ES-I3 (cell line): ENCODE data around the gene TMEM266.

ENCODE experiments used
- H3K36me3 ChIP-seq: 2 replicates; pipeline ENCODE4 v1.6.1; 2013; ENCODE audit warnings: mild to moderate bottlenecking, low read length, control low read depth, moderate library complexity; ENCODE audit not compliant: insufficient read depth
- H3K4me1 ChIP-seq: 2 replicates; pipeline ENCODE4 v1.6.1; 2013; ENCODE audit warnings: mild to moderate bottlenecking, control low read depth, low read length; ENCODE audit not compliant: insufficient read depth
- H3K9ac ChIP-seq: 2 replicates; pipeline ENCODE4 v1.6.1; 2013; ENCODE audit warnings: low read depth, mild to moderate bottlenecking, low read length, moderate library complexity
- H3K9me3 ChIP-seq: 2 replicates; pipeline ENCODE4 v1.6.1; 2013; ENCODE audit warnings: mild to moderate bottlenecking, low read length, moderate library complexity; ENCODE audit not compliant: control insufficient read depth, insufficient read depth

TMEM266 gene

GRCh38 chr15:76197703-76198455 is 138.1 kb downstream of the TMEM266 start:
- Histone ChIP-seq H3K4me1 (peaks cover 4% of the 10 kb centered on the region; the same call in 1 of the 2 replicates), H3K36me3 (no peaks in the 10 kb centered on the region), H3K9me3 (no peaks in the 10 kb centered on the region), H3K9ac (no peak overlapping the region)

- Histone ChIP-seq H3K9ac (no peak overlapping the region), H3K9me3 (no peaks in the 10 kb centered on the region), H3K4me1 (peaks cover 4% of the 10 kb centered on the region; the same call in 1 of the 2 replicates), H3K36me3 (no peaks in the 10 kb centered on the region)
Measured at GRCh38 chr15:76198456-76199105, 138.8 kb downstream of the TMEM266 start.

- H3K36me3 ChIP-seq = no peaks in the 10 kb centered on the region
- peaks cover 4% of the 10 kb centered on the region; the same call in 1 of the 2 replicates for H3K4me1 ChIP-seq
- H3K9me3 ChIP-seq = no peaks in the 10 kb centered on the region
- no peak overlapping the region for H3K9ac ChIP-seq
Measured at GRCh38 chr15:76199106-76200082, 139.6 kb downstream of the TMEM266 start.

DNA sequence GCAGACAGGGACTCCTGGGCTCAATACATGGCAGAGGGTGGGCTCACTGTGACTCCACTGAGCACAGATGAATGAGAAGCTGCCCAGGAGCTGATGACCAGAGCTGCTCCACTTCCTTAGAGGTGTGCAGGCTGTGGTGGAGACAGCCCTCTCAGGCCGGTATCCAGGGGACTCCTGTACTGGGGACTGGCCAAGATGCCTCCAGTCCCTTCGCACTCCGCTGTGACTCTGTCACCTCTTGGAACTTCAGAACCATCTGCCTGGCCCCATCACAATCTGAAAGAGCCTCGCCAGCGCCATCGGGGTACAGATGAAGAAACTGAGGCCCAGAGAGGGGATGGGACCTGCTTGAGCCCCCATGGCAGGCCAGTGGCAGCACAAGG is 140.3 kb downstream of the TMEM266 start:
- no peaks in the 10 kb centered on the region for H3K36me3 ChIP-seq
- peaks cover 4% of the 10 kb centered on the region; the same call in 1 of the 2 replicates for H3K4me1 ChIP-seq
- no peaks in the 10 kb centered on the region for H3K9me3 ChIP-seq
- no peak overlapping the region for H3K9ac ChIP-seq

- Histone ChIP-seq H3K36me3 (no peaks in the 10 kb centered on the region), H3K9ac (no peak overlapping the region), H3K9me3 (no peaks in the 10 kb centered on the region), H3K4me1 (peaks cover 4% of the 10 kb centered on the region; the same call in 1 of the 2 replicates)
Measured at GRCh38 chr15:76200641-76201105, 140.9 kb downstream of the TMEM266 start.

GRCh38 chr15:76201536-76202255 is 141.9 kb downstream of the TMEM266 start:
- H3K4me1 ChIP-seq = peaks cover 4% of the 10 kb centered on the region; the same call in 1 of the 2 replicates
- no peaks in the 10 kb centered on the region for H3K36me3 ChIP-seq
- H3K9ac ChIP-seq = no peak overlapping the region
- H3K9me3 ChIP-seq = no peaks in the 10 kb centered on the region

DNA sequence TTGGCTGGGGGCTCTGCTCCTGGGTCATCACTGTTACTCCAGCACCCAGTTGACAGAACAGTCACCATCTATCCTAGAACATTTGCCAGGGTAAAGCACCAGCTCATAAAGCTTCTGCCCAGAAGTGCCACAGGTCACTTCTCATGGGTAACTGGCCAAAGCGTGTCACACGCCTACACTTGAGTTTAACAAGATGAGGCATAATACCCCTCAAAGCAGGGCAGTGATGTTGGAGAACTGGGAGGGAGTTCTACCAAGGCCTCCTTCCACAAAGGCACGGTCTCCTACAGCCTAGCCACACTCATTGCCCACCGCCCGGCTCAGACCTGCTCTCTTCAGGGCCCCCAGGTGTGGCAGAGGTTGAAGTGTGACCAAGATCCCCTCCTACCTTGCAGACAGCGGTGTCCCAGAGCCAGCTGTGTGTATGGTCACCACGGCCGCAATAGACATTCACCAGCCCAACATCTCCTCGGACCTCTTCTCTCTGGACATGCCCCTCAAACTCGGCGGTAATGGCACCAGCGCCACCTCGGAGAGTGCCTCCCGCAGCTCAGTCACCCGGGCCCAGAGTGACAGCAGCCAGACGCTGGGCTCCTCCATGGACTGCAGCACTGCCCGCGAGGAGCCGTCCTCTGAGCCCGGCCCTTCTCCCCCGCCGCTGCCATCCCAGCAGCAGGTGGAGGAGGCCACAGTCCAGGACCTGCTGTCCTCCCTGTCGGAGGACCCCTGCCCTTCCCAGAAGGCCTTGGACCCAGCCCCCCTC is 143.7 kb downstream of the TMEM266 start:
- H3K9me3 ChIP-seq = no peaks in the 10 kb centered on the region
- H3K4me1 ChIP-seq = peaks cover 4% of the 10 kb centered on the region; the same call in 1 of the 2 replicates
- H3K36me3 ChIP-seq = no peaks in the 10 kb centered on the region; the same call in 1 of the 2 replicates
- H3K9ac ChIP-seq = no peak overlapping the region

- H3K4me1 ChIP-seq = peaks cover 4% of the 10 kb centered on the region; the same call in 1 of the 2 replicates
- no peaks in the 10 kb centered on the region for H3K9me3 ChIP-seq
- H3K9ac ChIP-seq = no peak overlapping the region
- H3K36me3 ChIP-seq = no peaks in the 10 kb centered on the region; the same call in 1 of the 2 replicates
Measured at GRCh38 chr15:76204109-76204845, 144.5 kb downstream of the TMEM266 start.

GRCh38 chr15:76204916-76205460 is 145.2 kb downstream of the TMEM266 start:
- no peaks in the 10 kb centered on the region for H3K9me3 ChIP-seq

DNA sequence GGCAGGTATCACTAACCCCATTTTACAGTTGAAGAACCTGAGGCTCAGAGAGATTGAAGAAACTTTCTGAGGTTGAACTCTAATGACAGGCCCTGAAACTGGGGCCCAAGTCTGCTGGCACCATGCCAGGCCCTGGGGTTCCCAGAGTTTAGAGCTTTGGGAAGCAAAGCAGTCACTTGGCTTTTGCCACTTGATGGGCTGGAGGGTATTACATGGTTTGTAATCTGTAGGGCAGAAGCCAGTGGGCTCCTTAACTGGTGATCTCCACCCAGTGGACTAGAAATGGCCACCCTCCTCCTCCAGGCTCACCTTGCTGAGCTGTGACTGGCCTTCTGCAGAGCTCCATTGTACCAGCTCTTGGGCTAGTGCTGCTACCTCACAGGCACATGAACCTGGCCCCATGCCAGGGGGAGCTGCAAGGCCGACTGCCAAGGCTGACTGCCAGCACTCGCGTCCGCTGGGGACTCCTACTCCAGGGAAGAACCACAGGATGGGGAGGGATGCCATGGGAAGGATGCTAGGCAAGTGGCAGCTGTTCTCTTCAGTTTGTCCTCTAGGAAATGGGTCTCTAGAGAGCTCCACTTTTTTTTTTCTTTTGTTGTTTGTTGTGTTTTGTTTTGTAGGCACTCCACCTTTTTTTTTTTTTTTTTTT is 146.7 kb downstream of the TMEM266 start:
- Histone ChIP-seq H3K9me3 (no peaks in the 10 kb centered on the region), H3K4me1 (no peaks in the 10 kb centered on the region), H3K36me3 (no peaks in the 10 kb centered on the region; the same call in 1 of the 2 replicates)

More at GRCh38 chr15:76204916-76205460, 145.2 kb downstream of the TMEM266 start:
- no peak overlapping the region for H3K9ac ChIP-seq
- peaks cover 4% of the 10 kb centered on the region; the same call in 1 of the 2 replicates for H3K4me1 ChIP-seq
- H3K36me3 ChIP-seq = no peaks in the 10 kb centered on the region; the same call in 1 of the 2 replicates

DNA sequence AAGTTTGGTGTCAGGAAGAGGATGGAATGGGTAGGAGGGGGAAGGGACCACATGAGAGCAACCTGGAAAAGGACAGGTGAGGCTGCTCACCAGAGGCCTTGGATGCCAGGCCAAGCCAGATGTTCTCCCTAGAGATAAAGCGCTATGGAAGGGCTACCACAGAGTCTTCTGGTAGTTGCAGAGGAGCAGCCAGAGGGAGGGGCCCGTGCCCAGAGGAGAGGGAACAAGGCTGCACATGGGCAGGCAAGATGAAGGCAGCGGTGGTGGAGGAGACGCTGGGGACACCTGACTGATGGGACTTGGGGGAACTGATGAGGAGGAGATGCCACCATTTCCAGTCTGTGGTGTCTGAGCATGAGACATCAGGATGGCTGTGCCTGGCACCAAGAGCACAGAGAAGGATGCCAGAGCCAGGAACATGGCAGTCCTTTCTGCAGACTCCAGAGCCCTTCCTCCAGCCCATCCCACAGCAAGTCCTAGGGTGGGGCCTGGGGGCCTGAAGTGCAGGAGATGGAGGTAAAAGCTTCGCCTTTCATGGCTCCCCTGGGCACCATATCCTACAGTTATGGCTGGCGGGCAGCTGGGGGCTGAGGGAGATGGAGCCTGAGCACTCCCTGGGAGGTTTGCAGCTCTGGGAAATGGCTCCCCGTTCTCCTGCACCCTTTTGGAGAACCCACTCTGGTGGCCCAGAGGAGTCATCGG is 148.4 kb downstream of the TMEM266 start:
- Histone ChIP-seq H3K9me3 (no peaks in the 10 kb centered on the region), H3K36me3 (no peaks in the 10 kb centered on the region; the same call in 1 of the 2 replicates), H3K4me1 (no peaks in the 10 kb centered on the region), H3K9ac (no peak overlapping the region)

More for the DNA sequence above, 146.7 kb downstream of the TMEM266 start:
- no peak overlapping the region for H3K9ac ChIP-seq
